Prostate gland (tissue), 2 donors: Measurements from ENCODE around the gene NCOA3. TPM values are rescaled to one million over a fixed set of nuclear protein-coding genes. Genes with fewer than 3 reads are reported as not detected.

ENCODE experiments used
- DNase-seq: peaks from one replicate; pipeline ENCODE4 v3.0.0-alpha.2; 2019; ENCODE audit warnings: low spot score
- H3K27ac ChIP-seq, 2 donors: fragments of 200-600 bp; sonication (generic); 2 replicates each; pipeline ENCODE4 v1.5.1; 2017 to 2019
- H3K27me3 ChIP-seq: fragments of 200-600 bp; sonication (generic); replicated peaks from 2 replicates; pipeline ENCODE4 v1.5.1; 2019; ENCODE audit not compliant: insufficient read depth
- H3K36me3 ChIP-seq, 2 donors: fragments of 200-600 bp; sonication (generic); 1 replicate in 1 of 2; 2 replicates in 1 of 2; pipeline versions ENCODE4 v1.5.1 to v1.8.1; 2017 to 2019
- H3K4me1 ChIP-seq: fragments of 200-600 bp; sonication (generic); replicated peaks from 2 replicates; pipeline ENCODE4 v1.5.1; 2019
- H3K4me3 ChIP-seq, 2 donors: fragments of 200-600 bp; sonication (generic); 2 replicates each; pipeline ENCODE4 v1.5.1; 2017 to 2019
- H3K9me3 ChIP-seq: fragments of 200-600 bp; sonication (generic); 2 replicates; pipeline ENCODE4 v1.5.1; 2017
- CTCF ChIP-seq, 4 experiments: fragments of 200-600 bp in 2 of 4; fragments of 450-650 bp in 2 of 4; sonication (generic) in 2 of 4; IDR thresholded peaks; 1 replicate in 3 of 4; 2 replicates in 1 of 4; pipeline ENCODE4 v1.5.1; 2016 to 2019; ENCODE audit warnings: antibody characterized with exemption in 4 of 4, mild to moderate bottlenecking in 2 of 4, moderate library complexity in 2 of 4
- POLR2A ChIP-seq: fragments of 450-650 bp; IDR thresholded peaks from one replicate; pipeline ENCODE4 v1.6.1; 2016; ENCODE audit warnings: antibody characterized with exemption, mild to moderate bottlenecking
- POLR2AphosphoS5 ChIP-seq: sonication (generic); formaldehyde crosslinking; IDR thresholded peaks from one replicate; pipeline ENCODE4 v1.6.1; 2017; ENCODE audit warnings: antibody characterized with exemption
- WGBS: methylation state at CpG from one replicate; pipeline ENCODE4 v1.1.5; 2018; 5-methylcytosine and 5-hydroxymethylcytosine counted together
- intact Hi-C: fragments of 100-400 bp; cut with DNase I; formaldehyde crosslinking; loops from one replicate; pipeline ENCODE4 v1.14.2; 2022
- total RNA-seq, 2 donors: library from RNA; depleted of rRNA; stranded (reverse); fragments of >200 nt; gene quantifications; one replicate each; pipeline ENCODE4 v1.1.0, GENCODE V29; 2016

NCOA3 gene
- total RNA-seq, 2 donors from 2014 or later = 21.6 to 35.6 TPM

- Histone ChIP-seq H3K4me3 (no peak overlapping the region), H3K27me3 (no peaks in the 10 kb centered on the region), H3K9me3 (no peaks in the 10 kb centered on the region), H3K36me3 (no peaks in the 10 kb centered on the region), H3K27ac (no peak overlapping the region), H3K4me1 (no peaks in the 10 kb centered on the region)
- WGBS = 85% methylated on average over 14 of the region's 14 CpGs
- DNase-seq = no peak
- TF ChIP-seq CTCF (IDR thresholded peaks at IDR 0.05) (no peak), POLR2AphosphoS5 (no peak), POLR2A (no peak)
- intact Hi-C loops = loop anchor here (5.0 to 10.0 kb wide), 4 partner anchors 500 to 948 kb away; no protein-coding TSS in a partner anchor
Observed at GRCh38 chr20:47674686-47675085, 173.0 kb downstream of the NCOA3 start.

GRCh38 chr20:47675190-47676142 lies 173.8 kb downstream of the NCOA3 start:
- H3K27ac ChIP-seq = no peak overlapping the region
- H3K4me3 ChIP-seq = no peak overlapping the region
- H3K4me1 ChIP-seq = no peaks in the 10 kb centered on the region
- no peak for DNase-seq
- H3K27me3 ChIP-seq = no peaks in the 10 kb centered on the region
- H3K36me3 ChIP-seq = no peaks in the 10 kb centered on the region
- WGBS = 92% methylated on average over 16 of the region's 16 CpGs
- TF ChIP-seq POLR2A = no peak
- no peak for TF ChIP-seq CTCF (IDR thresholded peaks at IDR 0.05)
- no peak for TF ChIP-seq POLR2AphosphoS5
- intact Hi-C loops = loop anchor here (5.0 to 10.0 kb wide), 4 partner anchors 499 to 947 kb away; no protein-coding TSS in a partner anchor
- H3K9me3 ChIP-seq = no peaks in the 10 kb centered on the region

GRCh38 chr20:47676219-47676721 lies 174.6 kb downstream of the NCOA3 start:
- H3K4me1 ChIP-seq = no peaks in the 10 kb centered on the region
- no peaks in the 10 kb centered on the region for H3K9me3 ChIP-seq
- H3K27me3 ChIP-seq = no peaks in the 10 kb centered on the region
- H3K4me3 ChIP-seq = no peak overlapping the region
- intact Hi-C loops = loop anchor here (5.0 to 10.0 kb wide), 4 partner anchors 499 to 946 kb away; no protein-coding TSS in a partner anchor
- 85% methylated on average over 20 of the region's 20 CpGs for WGBS
- DNase-seq = no peak
- H3K36me3 ChIP-seq = no peaks in the 10 kb centered on the region
- no peak overlapping the region for H3K27ac ChIP-seq
- TF ChIP-seq POLR2A = no peak

GRCh38 chr20:47676912-47677634 lies 175.4 kb downstream of the NCOA3 start:
- Histone ChIP-seq H3K4me3 (no peak overlapping the region), H3K27me3 (no peaks in the 10 kb centered on the region), H3K36me3 (no peaks in the 10 kb centered on the region), H3K27ac (no peak overlapping the region), H3K4me1 (no peaks in the 10 kb centered on the region), H3K9me3 (no peaks in the 10 kb centered on the region)
- intact Hi-C loops = loop anchor here (5.0 to 10.0 kb wide), 4 partner anchors 498 to 945 kb away; no protein-coding TSS in a partner anchor
- no peak for DNase-seq
- no peak for TF ChIP-seq POLR2AphosphoS5
- no peak for TF ChIP-seq CTCF (IDR thresholded peaks at IDR 0.05)
- TF ChIP-seq POLR2A = no peak
- WGBS = 91% methylated on average over 18 of the region's 18 CpGs
